ENCODE results near the gene GPC5. TPM values are rescaled to one million over a fixed set of nuclear protein-coding genes. Genes with fewer than 3 reads are reported as not detected.

Gene GPC5
- total and polyA plus RNA-seq, 9 of the 15 experiments (the other 6 are each of a cell fraction or from before 2014, with no cell fraction given): 0.18 to 0.27 TPM; not detected in 7

DNA sequence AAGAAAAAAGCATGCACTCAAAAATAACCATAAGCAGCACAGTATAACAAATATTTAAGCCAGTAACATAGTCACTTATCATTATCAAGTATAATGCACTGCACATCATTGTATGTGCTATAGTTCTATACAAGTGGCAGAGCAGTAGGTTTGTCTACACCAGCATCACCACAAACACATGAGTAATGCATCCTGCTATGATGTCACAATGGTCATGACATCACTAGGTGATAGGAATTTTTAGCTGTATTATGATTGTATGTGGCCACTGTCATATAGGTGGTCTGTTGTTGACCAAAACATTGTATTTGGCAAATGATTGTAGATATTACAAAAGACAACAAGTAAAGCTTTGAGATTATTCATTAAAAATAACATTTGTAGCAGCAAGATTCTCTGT lies 967.5 kb downstream of the GPC5 start (continued):
- TF ChIP-seq, protein P1, sequence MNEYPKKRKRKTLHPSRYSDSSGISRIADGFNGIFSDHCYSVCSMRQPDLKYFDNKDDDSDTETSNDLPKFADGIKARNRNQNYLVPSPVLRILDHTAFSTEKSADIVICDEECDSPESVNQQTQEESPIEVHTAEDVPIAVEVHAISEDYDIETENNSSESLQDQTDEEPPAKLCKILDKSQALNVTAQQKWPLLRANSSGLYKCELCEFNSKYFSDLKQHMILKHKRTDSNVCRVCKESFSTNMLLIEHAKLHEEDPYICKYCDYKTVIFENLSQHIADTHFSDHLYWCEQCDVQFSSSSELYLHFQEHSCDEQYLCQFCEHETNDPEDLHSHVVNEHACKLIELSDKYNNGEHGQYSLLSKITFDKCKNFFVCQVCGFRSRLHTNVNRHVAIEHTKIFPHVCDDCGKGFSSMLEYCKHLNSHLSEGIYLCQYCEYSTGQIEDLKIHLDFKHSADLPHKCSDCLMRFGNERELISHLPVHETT (CRISPR knock-in tag; conservative IDR thresholded peaks at IDR 0.05 in 1 of 2, IDR thresholded peaks at IDR 0.05 in 1 of 2): no peak
- TF ChIP-seq PTRF (tag; IDR thresholded peaks at IDR 0.05) (no peak), HDAC8 (tag; IDR thresholded peaks at IDR 0.05) (no peak), ETV1 (tag; conservative IDR thresholded peaks at IDR 0.05; ENCODE audit: low read depth) (no peak), FOS (IDR thresholded peaks at IDR 0.05; ENCODE audit: extremely low read depth, insufficient read length) (no peak), ARID2 (IDR thresholded peaks at IDR 0.05) (no peak), RAD51 (IDR thresholded peaks at IDR 0.05; ENCODE audit: borderline replicate concordance, low read depth) (no peak), ATF1 (CRISPR knock-in tag; IDR thresholded peaks at IDR 0.05) (no peak), ATF1 (tag; IDR thresholded peaks at IDR 0.05) (peak; percentile 45; the same call in 1 of the 2 replicates), JUNB (CRISPR knock-in tag; conservative IDR thresholded peaks at IDR 0.05) (peak; percentile 54), PTBP1 (IDR thresholded peaks at IDR 0.05; ENCODE audit: low read depth, low read length) (no peak), DIDO1 (tag; IDR thresholded peaks at IDR 0.05; ENCODE audit: low read depth) (no peak), SIRT6 (IDR thresholded peaks at IDR 0.05; ENCODE audit: low read depth, low read length) (no peak), CSDE1 (IDR thresholded peaks at IDR 0.05) (no peak)
- TF ChIP-seq, protein P2, sequence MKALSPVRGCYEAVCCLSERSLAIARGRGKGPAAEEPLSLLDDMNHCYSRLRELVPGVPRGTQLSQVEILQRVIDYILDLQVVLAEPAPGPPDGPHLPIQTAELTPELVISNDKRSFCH (CRISPR knock-in tag; IDR thresholded peaks at IDR 0.05): no peak
- TF ChIP-seq, protein P2 (tag; IDR thresholded peaks at IDR 0.05): no peak
- TF ChIP-seq, protein P3, sequence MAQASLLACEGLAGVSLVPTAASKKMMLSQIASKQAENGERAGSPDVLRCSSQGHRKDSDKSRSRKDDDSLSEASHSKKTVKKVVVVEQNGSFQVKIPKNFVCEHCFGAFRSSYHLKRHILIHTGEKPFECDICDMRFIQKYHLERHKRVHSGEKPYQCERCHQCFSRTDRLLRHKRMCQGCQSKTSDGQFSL (CRISPR knock-in tag; IDR thresholded peaks at IDR 0.05): no peak
- TF ChIP-seq, protein P3 (tag; IDR thresholded peaks at IDR 0.05): no peak
